Loucy (cell line): ENCODE measurements around the gene SH2D4B.

Experiments used
- H2AFZ ChIP-seq: fragments of 200-600 bp; sonication (generic); 2 replicates; pipeline ENCODE4 v1.6.0; 2016; ENCODE audit warnings: antibody characterized with exemption, mild to moderate bottlenecking, low read length, moderate library complexity
- H3F3A ChIP-seq: fragments of 200-600 bp; 2 replicates; pipeline ENCODE4 v1.6.0; 2016; ENCODE audit warnings: antibody characterized with exemption, low read depth, mild to moderate bottlenecking
- H3K27me3 ChIP-seq: fragments of 200-600 bp; sonication (generic); 2 replicates; pipeline ENCODE4 v1.6.1; 2014; ENCODE audit warnings: low read length, mild to moderate bottlenecking; ENCODE audit not compliant: insufficient read depth, poor library complexity, severe bottlenecking
- H3K36me3 ChIP-seq: fragments of 200-600 bp; sonication (generic); 2 replicates; pipeline ENCODE4 v1.6.1; 2016; ENCODE audit warnings: low read length; ENCODE audit not compliant: insufficient read depth
- H3K4me1 ChIP-seq: fragments of 200-600 bp; sonication (generic); 2 replicates; pipeline ENCODE4 v1.5.1; 2014; ENCODE audit warnings: low read length, mild to moderate bottlenecking; ENCODE audit not compliant: insufficient read depth, poor library complexity, severe bottlenecking
- H3K4me2 ChIP-seq: fragments of 200-600 bp; sonication (generic); 2 replicates; pipeline ENCODE4 v1.6.0; 2014; ENCODE audit warnings: antibody characterized with exemption, low read length, low read depth, mild to moderate bottlenecking; ENCODE audit not compliant: poor library complexity, severe bottlenecking
- H3K4me3 ChIP-seq: fragments of 200-600 bp; sonication (generic); 2 replicates; pipeline ENCODE4 v1.5.1; 2014; ENCODE audit warnings: low read length, mild to moderate bottlenecking, mixed read lengths; ENCODE audit not compliant: poor library complexity, severe bottlenecking
- H3K79me2 ChIP-seq: fragments of 200-600 bp; sonication (generic); 2 replicates; pipeline ENCODE4 v1.6.1; 2014; ENCODE audit warnings: low read length; ENCODE audit not compliant: insufficient read depth
- H3K9ac ChIP-seq: fragments of 200-600 bp; sonication (generic); 2 replicates; pipeline ENCODE4 v1.6.0; 2014; ENCODE audit warnings: mild to moderate bottlenecking, low read depth, low read length, moderate library complexity; ENCODE audit not compliant: poor library complexity, severe bottlenecking
- H3K9me2 ChIP-seq: fragments of 200-600 bp; sonication (generic); replicated peaks from 2 replicates; pipeline ENCODE4 v1.6.1; 2016; ENCODE audit warnings: low read depth, low read length, mixed read lengths
- H3K9me3 ChIP-seq: fragments of 200-600 bp; sonication (generic); 2 replicates; pipeline ENCODE4 v1.6.1; 2014; ENCODE audit warnings: mild to moderate bottlenecking, antibody characterized with exemption, low read length, low read depth; ENCODE audit not compliant: insufficient read depth
- H4K20me1 ChIP-seq: fragments of 200-600 bp; sonication (generic); 2 replicates; pipeline ENCODE4 v1.6.0; 2014; ENCODE audit warnings: antibody characterized with exemption, low read length, mild to moderate bottlenecking; ENCODE audit not compliant: insufficient read depth, poor library complexity, severe bottlenecking
- EZH2phosphoT487 ChIP-seq: fragments of 200-600 bp; IDR thresholded peaks from 2 replicates; pipeline ENCODE4 v1.6.1; 2018; ENCODE audit warnings: antibody characterized with exemption, mild to moderate bottlenecking, moderate library complexity, borderline replicate concordance
- TF ChIP-seq, protein P1 (sequence below): fragments of 200-600 bp; sonication (generic); conservative IDR thresholded peaks from 2 replicates; pipeline ENCODE4 v1.5.1; 2014; ENCODE audit warnings: mild to moderate bottlenecking, antibody characterized with exemption, low read length

The SH2D4B gene

DNA sequence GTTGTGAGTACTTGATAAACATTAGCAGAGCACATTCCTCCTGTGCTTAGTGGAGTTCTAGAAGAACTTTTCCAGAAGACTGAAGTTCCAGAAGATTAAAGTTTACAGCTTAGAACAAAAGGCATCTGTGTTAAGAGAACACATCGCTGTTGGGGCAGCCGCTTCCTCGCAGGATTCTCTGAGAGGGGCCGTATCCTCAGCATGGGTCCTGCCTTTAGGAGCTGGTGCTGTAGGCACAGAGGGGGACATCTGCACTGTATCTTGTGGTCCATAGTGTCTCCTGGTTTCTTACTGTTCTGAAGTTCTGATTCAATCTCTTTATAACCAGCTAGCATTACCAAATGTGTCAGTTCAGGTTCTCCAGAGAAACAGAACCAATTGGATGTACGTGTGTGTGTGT, 16.3 kb downstream of the SH2D4B start:
- Histone ChIP-seq H3K9me2 (no peaks in the 10 kb centered on the region), H3K4me3 (no peak overlapping the region), H3K9me3 (no peaks in the 10 kb centered on the region), H3K4me1 (no peaks in the 10 kb centered on the region), H3F3A (no peaks in the 10 kb centered on the region), H3K9ac (no peak overlapping the region), H4K20me1 (no peaks in the 10 kb centered on the region), H3K36me3 (no peaks in the 10 kb centered on the region), H2AFZ (no peak overlapping the region), H3K79me2 (no peaks in the 10 kb centered on the region), H3K27me3 (no peaks in the 10 kb centered on the region), H3K4me2 (no peak overlapping the region)
- no peak for TF ChIP-seq EZH2phosphoT487
- TF ChIP-seq, protein P1, sequence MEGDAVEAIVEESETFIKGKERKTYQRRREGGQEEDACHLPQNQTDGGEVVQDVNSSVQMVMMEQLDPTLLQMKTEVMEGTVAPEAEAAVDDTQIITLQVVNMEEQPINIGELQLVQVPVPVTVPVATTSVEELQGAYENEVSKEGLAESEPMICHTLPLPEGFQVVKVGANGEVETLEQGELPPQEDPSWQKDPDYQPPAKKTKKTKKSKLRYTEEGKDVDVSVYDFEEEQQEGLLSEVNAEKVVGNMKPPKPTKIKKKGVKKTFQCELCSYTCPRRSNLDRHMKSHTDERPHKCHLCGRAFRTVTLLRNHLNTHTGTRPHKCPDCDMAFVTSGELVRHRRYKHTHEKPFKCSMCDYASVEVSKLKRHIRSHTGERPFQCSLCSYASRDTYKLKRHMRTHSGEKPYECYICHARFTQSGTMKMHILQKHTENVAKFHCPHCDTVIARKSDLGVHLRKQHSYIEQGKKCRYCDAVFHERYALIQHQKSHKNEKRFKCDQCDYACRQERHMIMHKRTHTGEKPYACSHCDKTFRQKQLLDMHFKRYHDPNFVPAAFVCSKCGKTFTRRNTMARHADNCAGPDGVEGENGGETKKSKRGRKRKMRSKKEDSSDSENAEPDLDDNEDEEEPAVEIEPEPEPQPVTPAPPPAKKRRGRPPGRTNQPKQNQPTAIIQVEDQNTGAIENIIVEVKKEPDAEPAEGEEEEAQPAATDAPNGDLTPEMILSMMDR: no peak

DNA sequence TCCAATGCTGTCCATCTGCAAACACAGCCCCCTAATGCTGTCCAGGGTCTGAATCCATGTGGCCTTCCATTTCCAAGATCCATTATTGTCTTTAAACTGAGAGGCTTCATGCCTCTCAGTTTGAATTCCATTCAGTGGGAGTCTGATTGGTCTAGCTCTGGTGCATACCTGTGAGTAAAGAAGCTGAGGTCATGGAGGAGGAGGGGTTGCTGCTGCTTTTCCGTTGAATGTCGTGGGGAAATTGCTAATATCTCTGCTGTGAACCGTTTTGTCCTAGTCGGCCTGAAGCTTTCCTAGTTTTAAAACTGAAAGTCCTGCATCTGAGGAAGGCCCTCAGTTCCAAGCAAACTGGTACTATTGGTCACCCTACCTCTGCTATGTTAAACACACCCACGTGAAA, 17.7 kb downstream of the SH2D4B start:
- Histone ChIP-seq H3K27me3 (no peaks in the 10 kb centered on the region), H2AFZ (peak overlapping the region; percentile 51), H3K4me2 (no peak overlapping the region), H3K9me3 (no peaks in the 10 kb centered on the region), H3K4me3 (no peak overlapping the region), H3K9ac (no peak overlapping the region), H3K9me2 (no peaks in the 10 kb centered on the region), H3K4me1 (no peaks in the 10 kb centered on the region), H4K20me1 (no peaks in the 10 kb centered on the region), H3K36me3 (no peaks in the 10 kb centered on the region), H3F3A (no peaks in the 10 kb centered on the region), H3K79me2 (no peaks in the 10 kb centered on the region)
- no peak for TF ChIP-seq EZH2phosphoT487

DNA sequence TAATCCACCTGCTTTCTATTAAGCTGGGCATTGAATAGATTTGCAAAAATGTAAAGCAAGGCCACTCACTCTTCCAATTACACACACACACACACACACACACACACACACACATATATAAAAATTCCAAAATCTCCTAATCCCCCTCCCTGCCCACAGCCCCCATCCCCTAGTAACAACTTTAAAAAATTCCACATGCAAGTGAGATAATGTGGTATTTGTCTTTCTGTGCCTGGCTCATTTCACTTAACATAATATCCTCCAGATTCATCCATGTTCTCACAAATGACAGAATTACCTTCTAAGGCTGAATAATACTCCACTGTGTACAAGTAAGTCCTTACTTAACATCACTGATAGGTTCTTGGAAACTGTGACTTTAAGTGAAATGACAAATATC, 24.2 kb downstream of the SH2D4B start:
- no peak overlapping the region for H2AFZ ChIP-seq
- no peak overlapping the region for H3K9ac ChIP-seq
- H3K9me3 ChIP-seq: no peaks in the 10 kb centered on the region
- TF ChIP-seq, protein P1: no peak
- TF ChIP-seq EZH2phosphoT487: no peak
- H3K27me3 ChIP-seq: no peaks in the 10 kb centered on the region
- no peaks in the 10 kb centered on the region for H4K20me1 ChIP-seq
- no peaks in the 10 kb centered on the region for H3K9me2 ChIP-seq
- no peak overlapping the region for H3K4me2 ChIP-seq
- no peaks in the 10 kb centered on the region for H3K36me3 ChIP-seq
- H3F3A ChIP-seq: no peaks in the 10 kb centered on the region
- no peaks in the 10 kb centered on the region for H3K79me2 ChIP-seq
- H3K4me3 ChIP-seq: no peak overlapping the region
- no peaks in the 10 kb centered on the region for H3K4me1 ChIP-seq

DNA sequence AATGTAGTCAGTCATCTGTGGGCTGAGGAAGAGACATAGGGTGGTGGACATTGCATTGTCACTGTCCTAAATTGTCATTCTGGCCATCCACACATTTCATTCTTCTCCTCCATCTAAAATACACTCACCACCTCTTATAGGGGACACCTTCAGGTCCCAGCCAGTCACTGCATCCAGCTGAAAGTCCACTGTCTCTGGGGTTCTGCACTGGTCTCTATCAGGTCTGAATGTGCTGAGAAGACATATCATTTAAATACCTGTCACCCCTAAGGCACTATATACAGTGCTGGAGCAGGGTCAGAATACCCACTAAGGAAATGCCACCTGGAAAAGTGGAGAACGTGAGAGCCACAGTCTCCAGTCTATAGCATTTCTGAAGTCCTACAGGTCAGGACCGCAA, 29.6 kb downstream of the SH2D4B start:
- Histone ChIP-seq H3K9ac (no peak overlapping the region), H3K9me3 (no peaks in the 10 kb centered on the region), H3F3A (no peaks in the 10 kb centered on the region), H3K27me3 (no peaks in the 10 kb centered on the region), H3K4me1 (no peaks in the 10 kb centered on the region), H3K36me3 (no peaks in the 10 kb centered on the region), H3K4me2 (no peak overlapping the region), H3K79me2 (no peaks in the 10 kb centered on the region), H3K4me3 (no peak overlapping the region), H3K9me2 (no peaks in the 10 kb centered on the region), H2AFZ (no peak overlapping the region), H4K20me1 (no peaks in the 10 kb centered on the region)
- no peak for TF ChIP-seq EZH2phosphoT487
- TF ChIP-seq, protein P1: no peak; the same call in 1 of the 2 replicates
